Putamen (tissue), 1 donor: Measurements from ENCODE around the gene COPS6.

ENCODE experiments used
- DNase-seq: peaks from one replicate; pipeline ENCODE4 v3.0.0-alpha.2; 2016; ENCODE audit warnings: low spot score

The COPS6 gene

GRCh38 chr7:100088621-100089457, at the start of gene COPS6:
TSS of gene COPS6 (plus strand) at chr7:100088969. CDS start at chr7:100088991, 22 bp downstream.
- DNase-seq, result peak; percentile 79

GRCh38 chr7:100040575-100040974, 48.2 kb upstream of the COPS6 start:
- no peak for DNase-seq

GRCh38 chr7:100044718-100045117, 44.1 kb upstream of the COPS6 start:
- DNase-seq, result no peak

GRCh38 chr7:100048680-100049079, 40.1 kb upstream of the COPS6 start:
- no peak for DNase-seq

GRCh38 chr7:100049441-100050291, 39.1 kb upstream of the COPS6 start, which contains the start of gene ZSCAN21:
TSS of gene ZSCAN21 (plus strand) at chr7:100049774. CDS start at chr7:100057007, 7,233 bp downstream.
- DNase-seq, result peak; percentile 83

- DNase-seq, result no peak
Measured at GRCh38 chr7:100051611-100052010, 37.2 kb upstream of the COPS6 start.

GRCh38 chr7:100053215-100053614, 35.6 kb upstream of the COPS6 start:
- peak; percentile 87 for DNase-seq

- no peak for DNase-seq
Measured at GRCh38 chr7:100057006-100057405, 31.8 kb upstream of the COPS6 start.

- DNase-seq, result no peak
Measured at GRCh38 chr7:100059251-100059739, 29.5 kb upstream of the COPS6 start.

- no peak for DNase-seq
Measured at GRCh38 chr7:100061518-100062193, 27.1 kb upstream of the COPS6 start.

- DNase-seq, result no peak
Measured at GRCh38 chr7:100063376-100063775, 25.4 kb upstream of the COPS6 start.

- no peak for DNase-seq
Measured at GRCh38 chr7:100064162-100064561, 24.6 kb upstream of the COPS6 start.

GRCh38 chr7:100065452-100066186, 23.1 kb upstream of the COPS6 start:
- DNase-seq, result no peak

- DNase-seq, result no peak
Measured at GRCh38 chr7:100066953-100067352, 21.8 kb upstream of the COPS6 start.

GRCh38 chr7:100069991-100070390, 18.8 kb upstream of the COPS6 start:
- DNase-seq, result no peak

- no peak for DNase-seq
Measured at GRCh38 chr7:100071018-100071723, 17.6 kb upstream of the COPS6 start.

GRCh38 chr7:100072462-100072861, 16.3 kb upstream of the COPS6 start:
- DNase-seq, result no peak

- DNase-seq, result no peak
Measured at GRCh38 chr7:100074841-100075240, 13.9 kb upstream of the COPS6 start.

- no peak for DNase-seq
Measured at GRCh38 chr7:100075418-100075817, 13.4 kb upstream of the COPS6 start.

- no peak for DNase-seq
Measured at GRCh38 chr7:100077205-100077604, 11.6 kb upstream of the COPS6 start.
